ENCODE results near the gene HRCT1. TPM values are rescaled to one million over a fixed set of nuclear protein-coding genes. Genes with fewer than 3 reads are reported as not detected.

HRCT1 gene
- polyA plus RNA-seq, 1 donor from 2014 or later = not detected

DNA sequence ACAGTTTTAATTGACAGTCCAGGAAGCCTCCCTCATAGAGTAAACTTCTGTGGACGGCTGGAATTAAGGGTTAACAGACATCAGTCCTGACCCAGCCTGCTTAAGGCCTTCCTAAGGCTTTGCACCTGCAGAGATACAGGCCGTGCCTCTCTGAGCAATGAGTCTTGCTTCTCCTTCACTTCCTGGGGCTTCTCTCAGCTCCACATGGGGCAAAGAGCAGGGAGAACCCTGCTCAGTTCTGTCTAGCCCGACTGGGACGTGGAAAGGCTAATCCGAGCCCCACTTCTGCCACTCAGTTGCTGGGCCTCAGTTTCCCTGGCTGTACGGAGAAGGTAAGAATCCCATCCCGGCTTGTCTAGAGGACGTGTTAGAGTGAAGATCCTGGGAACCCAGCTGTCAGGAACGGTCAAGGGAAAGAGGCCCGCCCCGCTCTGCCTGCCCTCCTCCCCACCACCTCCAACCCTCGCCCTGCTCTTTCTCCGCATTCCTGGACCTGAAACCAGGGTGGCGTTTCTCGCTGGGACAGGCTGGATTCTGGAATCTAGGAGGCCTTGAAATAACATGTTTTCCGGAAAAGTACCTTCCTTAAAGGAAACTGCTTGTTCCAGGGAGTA lies 9.8 kb downstream of the HRCT1 start:
- H3K27ac ChIP-seq (ENCODE audit: low read length) = no peak overlapping the region
- TF ChIP-seq, protein P1, sequence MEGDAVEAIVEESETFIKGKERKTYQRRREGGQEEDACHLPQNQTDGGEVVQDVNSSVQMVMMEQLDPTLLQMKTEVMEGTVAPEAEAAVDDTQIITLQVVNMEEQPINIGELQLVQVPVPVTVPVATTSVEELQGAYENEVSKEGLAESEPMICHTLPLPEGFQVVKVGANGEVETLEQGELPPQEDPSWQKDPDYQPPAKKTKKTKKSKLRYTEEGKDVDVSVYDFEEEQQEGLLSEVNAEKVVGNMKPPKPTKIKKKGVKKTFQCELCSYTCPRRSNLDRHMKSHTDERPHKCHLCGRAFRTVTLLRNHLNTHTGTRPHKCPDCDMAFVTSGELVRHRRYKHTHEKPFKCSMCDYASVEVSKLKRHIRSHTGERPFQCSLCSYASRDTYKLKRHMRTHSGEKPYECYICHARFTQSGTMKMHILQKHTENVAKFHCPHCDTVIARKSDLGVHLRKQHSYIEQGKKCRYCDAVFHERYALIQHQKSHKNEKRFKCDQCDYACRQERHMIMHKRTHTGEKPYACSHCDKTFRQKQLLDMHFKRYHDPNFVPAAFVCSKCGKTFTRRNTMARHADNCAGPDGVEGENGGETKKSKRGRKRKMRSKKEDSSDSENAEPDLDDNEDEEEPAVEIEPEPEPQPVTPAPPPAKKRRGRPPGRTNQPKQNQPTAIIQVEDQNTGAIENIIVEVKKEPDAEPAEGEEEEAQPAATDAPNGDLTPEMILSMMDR (IDR thresholded peaks at IDR 0.05; ENCODE audit: poor library complexity, severe bottlenecking) = no peak
- TF ChIP-seq RAD21 (conservative IDR thresholded peaks at IDR 0.05) = no peak
- TF ChIP-seq SMC3 (conservative IDR thresholded peaks at IDR 0.05; ENCODE audit: poor library complexity) = no peak
- no peak for TF ChIP-seq EP300 (conservative IDR thresholded peaks at IDR 0.05; ENCODE audit: poor library complexity, severe bottlenecking)
- TF ChIP-seq, protein P2, sequence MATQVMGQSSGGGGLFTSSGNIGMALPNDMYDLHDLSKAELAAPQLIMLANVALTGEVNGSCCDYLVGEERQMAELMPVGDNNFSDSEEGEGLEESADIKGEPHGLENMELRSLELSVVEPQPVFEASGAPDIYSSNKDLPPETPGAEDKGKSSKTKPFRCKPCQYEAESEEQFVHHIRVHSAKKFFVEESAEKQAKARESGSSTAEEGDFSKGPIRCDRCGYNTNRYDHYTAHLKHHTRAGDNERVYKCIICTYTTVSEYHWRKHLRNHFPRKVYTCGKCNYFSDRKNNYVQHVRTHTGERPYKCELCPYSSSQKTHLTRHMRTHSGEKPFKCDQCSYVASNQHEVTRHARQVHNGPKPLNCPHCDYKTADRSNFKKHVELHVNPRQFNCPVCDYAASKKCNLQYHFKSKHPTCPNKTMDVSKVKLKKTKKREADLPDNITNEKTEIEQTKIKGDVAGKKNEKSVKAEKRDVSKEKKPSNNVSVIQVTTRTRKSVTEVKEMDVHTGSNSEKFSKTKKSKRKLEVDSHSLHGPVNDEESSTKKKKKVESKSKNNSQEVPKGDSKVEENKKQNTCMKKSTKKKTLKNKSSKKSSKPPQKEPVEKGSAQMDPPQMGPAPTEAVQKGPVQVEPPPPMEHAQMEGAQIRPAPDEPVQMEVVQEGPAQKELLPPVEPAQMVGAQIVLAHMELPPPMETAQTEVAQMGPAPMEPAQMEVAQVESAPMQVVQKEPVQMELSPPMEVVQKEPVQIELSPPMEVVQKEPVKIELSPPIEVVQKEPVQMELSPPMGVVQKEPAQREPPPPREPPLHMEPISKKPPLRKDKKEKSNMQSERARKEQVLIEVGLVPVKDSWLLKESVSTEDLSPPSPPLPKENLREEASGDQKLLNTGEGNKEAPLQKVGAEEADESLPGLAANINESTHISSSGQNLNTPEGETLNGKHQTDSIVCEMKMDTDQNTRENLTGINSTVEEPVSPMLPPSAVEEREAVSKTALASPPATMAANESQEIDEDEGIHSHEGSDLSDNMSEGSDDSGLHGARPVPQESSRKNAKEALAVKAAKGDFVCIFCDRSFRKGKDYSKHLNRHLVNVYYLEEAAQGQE (IDR thresholded peaks at IDR 0.05; ENCODE audit: borderline replicate concordance) = no peak
- no peak for TF ChIP-seq POLR2AphosphoS5 (IDR thresholded peaks at IDR 0.05)
- no peak for TF ChIP-seq EZH2 (IDR thresholded peaks at IDR 0.05; ENCODE audit: borderline replicate concordance, insufficient read depth, low read length, poor library complexity, severe bottlenecking)
- TF ChIP-seq TAF1 (IDR thresholded peaks at IDR 0.05; ENCODE audit: low read depth) = no peak
- no peak for TF ChIP-seq MXI1 (conservative IDR thresholded peaks at IDR 0.05; ENCODE audit: poor library complexity, severe bottlenecking)
- H3K27me3 ChIP-seq (ENCODE audit: insufficient read depth, low read depth, low read length) = no peaks in the 10 kb centered on the region
- H3K79me2 ChIP-seq (replicated peaks; ENCODE audit: insufficient read depth, low read length) = no peaks in the 10 kb centered on the region
- no peaks in the 10 kb centered on the region for H3F3A ChIP-seq (ENCODE audit: insufficient read depth, low read length, poor library complexity, severe bottlenecking)
- H3K4me2 ChIP-seq (ENCODE audit: low read length) = no peak overlapping the region
- H3K36me3 ChIP-seq (ENCODE audit: insufficient read depth, low read length) = no peaks in the 10 kb centered on the region
- H4K20me1 ChIP-seq (ENCODE audit: insufficient read depth) = no peaks in the 10 kb centered on the region
- H3K4me3 ChIP-seq (ENCODE audit: low read length) = no peak overlapping the region
- no peaks in the 10 kb centered on the region for H3K9me3 ChIP-seq (ENCODE audit: low read length)
- H2AFZ ChIP-seq (ENCODE audit: low read depth, low read length) = no peak overlapping the region
- H3K9me2 ChIP-seq (ENCODE audit: insufficient read depth, low read length) = no peaks in the 10 kb centered on the region
- H3K9ac ChIP-seq (ENCODE audit: low read length) = no peak overlapping the region

DNA sequence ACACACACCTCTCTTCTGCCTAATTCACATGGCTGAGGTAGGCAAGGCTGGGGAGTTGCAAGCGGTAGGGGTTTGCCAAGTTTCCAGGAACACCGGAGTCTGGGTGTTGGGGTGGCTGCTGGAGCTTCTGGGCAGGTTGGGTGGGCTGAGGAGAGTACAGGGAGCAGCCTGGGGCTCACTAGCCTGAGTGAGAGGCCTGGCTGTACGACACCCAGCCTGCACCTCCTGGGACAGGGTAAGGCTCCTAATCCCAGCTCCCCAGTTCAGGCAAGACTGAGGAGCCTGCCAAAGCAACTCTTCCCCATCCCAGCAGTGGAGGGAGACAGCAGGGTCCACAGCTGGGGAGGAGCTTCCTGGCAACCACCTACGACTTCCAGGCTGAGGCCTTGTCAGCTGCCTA lies 11.3 kb downstream of the HRCT1 start:
- Histone ChIP-seq H3K36me3 (ENCODE audit: insufficient read depth, low read length) (no peaks in the 10 kb centered on the region), H3K9ac (ENCODE audit: low read length) (no peak overlapping the region), H3K27ac (ENCODE audit: low read length) (no peak overlapping the region), H3K4me2 (ENCODE audit: low read length) (no peak overlapping the region), H3K27me3 (ENCODE audit: insufficient read depth, low read depth, low read length) (no peaks in the 10 kb centered on the region), H3K79me2 (replicated peaks; ENCODE audit: insufficient read depth, low read length) (no peaks in the 10 kb centered on the region), H3K9me2 (ENCODE audit: insufficient read depth, low read length) (no peaks in the 10 kb centered on the region), H3F3A (ENCODE audit: insufficient read depth, low read length, poor library complexity, severe bottlenecking) (no peaks in the 10 kb centered on the region), H4K20me1 (ENCODE audit: insufficient read depth) (no peaks in the 10 kb centered on the region), H3K4me3 (ENCODE audit: low read length) (no peak overlapping the region), H3K9me3 (ENCODE audit: low read length) (no peaks in the 10 kb centered on the region), H2AFZ (ENCODE audit: low read depth, low read length) (no peak overlapping the region)
- no peak for TF ChIP-seq EZH2 (IDR thresholded peaks at IDR 0.05; ENCODE audit: borderline replicate concordance, insufficient read depth, low read length, poor library complexity, severe bottlenecking)
- TF ChIP-seq, protein P1 (IDR thresholded peaks at IDR 0.05; ENCODE audit: poor library complexity, severe bottlenecking) = no peak
- no peak for TF ChIP-seq SMC3 (conservative IDR thresholded peaks at IDR 0.05; ENCODE audit: poor library complexity)
- no peak for TF ChIP-seq MXI1 (conservative IDR thresholded peaks at IDR 0.05; ENCODE audit: poor library complexity, severe bottlenecking)
- TF ChIP-seq RAD21 (conservative IDR thresholded peaks at IDR 0.05) = no peak
- TF ChIP-seq, protein P2 (IDR thresholded peaks at IDR 0.05; ENCODE audit: borderline replicate concordance) = no peak
